Peyer's patch (tissue), 4 donors: ENCODE results near the gene AMBP. TPM values are rescaled to one million over a fixed set of nuclear protein-coding genes. Genes with fewer than 3 reads are reported as not detected.
"Not testable (repeated sequence)": the region's sequence is repeated elsewhere in the genome, so short reads cannot be mapped to it uniquely, and the experiment has no call there.

Source experiments
- DNase-seq, 3 donors: peaks; one replicate each; pipeline ENCODE4 v3.0.0-alpha.2; 2017 to 2019
- H3K27ac ChIP-seq, 4 donors: fragments of 200-600 bp; sonication (generic); one replicate each; pipeline ENCODE4 v1.5.1; 2016 to 2019
- H3K27me3 ChIP-seq, 2 donors: fragments of 200-600 bp; sonication (generic); one replicate each; pipeline ENCODE4 v1.5.1; 2019
- H3K36me3 ChIP-seq, 3 donors: fragments of 200-600 bp; sonication (generic); one replicate each; pipeline ENCODE4 v1.5.1; 2016 to 2019
- H3K4me1 ChIP-seq, 4 donors: fragments of 200-600 bp; sonication (generic); one replicate each; pipeline ENCODE4 v1.5.1; 2016 to 2019
- H3K4me3 ChIP-seq, 4 donors: fragments of 200-600 bp; sonication (generic); 1 replicate in 3 of 4; 2 replicates in 1 of 4; pipeline ENCODE4 v1.5.1; 2016 to 2019; ENCODE audit warnings: mild to moderate bottlenecking in 1 of 4
- H3K9me3 ChIP-seq, 4 donors: fragments of 200-600 bp; sonication (generic); one replicate each; pipeline ENCODE4 v1.5.1; 2016 to 2019; ENCODE audit warnings: mild to moderate bottlenecking in 1 of 4
- CTCF ChIP-seq, 6 experiments: fragments of 450-650 bp in 4 of 6; fragments of 200-600 bp in 2 of 6; sonication (generic) in 1 of 6; IDR thresholded peaks; one replicate each; pipeline ENCODE4 v1.5.1; 2017 to 2019; ENCODE audit warnings: antibody characterized with exemption in 6 of 6, mild to moderate bottlenecking in 3 of 6, moderate library complexity in 1 of 6
- POLR2A ChIP-seq, 2 donors: fragments of 450-650 bp; IDR thresholded peaks; one replicate each; pipeline ENCODE4 v1.5.1; 2017; ENCODE audit warnings: antibody characterized with exemption in 2 of 2, mild to moderate bottlenecking in 2 of 2, moderate library complexity in 2 of 2
- total RNA-seq, 4 donors: library from RNA; depleted of rRNA; stranded (reverse); fragments of >200 nt; gene quantifications; one replicate each; pipeline ENCODE4 v1.1.0, GENCODE V29; 2016

The AMBP gene
- total RNA-seq, 4 donors from 2014 or later = 4.4 TPM; not detected in 3

GRCh38 chr9:114049441-114050225 lies 28.5 kb downstream of the AMBP start:
- Histone ChIP-seq H3K9me3 (no peaks in the 10 kb centered on the region), H3K36me3 (peaks cover 0 to 14% (median 0%) of the 10 kb centered on the region in 3 donors), H3K27ac (no peak overlapping the region), H3K4me1 (no peaks in the 10 kb centered on the region), H3K27me3 (no peaks in the 10 kb centered on the region), H3K4me3 (no peak overlapping the region)
- peak in 1 of 3 donors; percentile 6 for DNase-seq
- TF ChIP-seq CTCF (IDR thresholded peaks at IDR 0.05) (no peak), POLR2A (IDR thresholded peaks at IDR 0.05) (no peak)

GRCh38 chr9:114048533-114049415 lies 29.3 kb downstream of the AMBP start:
- Histone ChIP-seq H3K4me1 (no peaks in the 10 kb centered on the region), H3K27me3 (no peaks in the 10 kb centered on the region), H3K36me3 (peaks cover 0 to 14% (median 0%) of the 10 kb centered on the region in 3 donors), H3K4me3 (no peak overlapping the region), H3K9me3 (no peaks in the 10 kb centered on the region), H3K27ac (no peak overlapping the region)
- no peak for TF ChIP-seq POLR2A (IDR thresholded peaks at IDR 0.05)
- no peak for TF ChIP-seq CTCF (IDR thresholded peaks at IDR 0.05)
- DNase-seq = peak in 1 of 3 donors; percentile 6

GRCh38 chr9:114047717-114048116 lies 30.4 kb downstream of the AMBP start:
- no peaks in the 10 kb centered on the region for H3K4me1 ChIP-seq
- DNase-seq = peak in 1 of 3 donors; percentile 13
- H3K27me3 ChIP-seq = no peaks in the 10 kb centered on the region
- H3K4me3 ChIP-seq = no peak overlapping the region
- H3K9me3 ChIP-seq = no peaks in the 10 kb centered on the region
- no peak overlapping the region for H3K27ac ChIP-seq
- H3K36me3 ChIP-seq = peaks cover 0 to 14% (median 0%) of the 10 kb centered on the region in 3 donors
- TF ChIP-seq POLR2A (IDR thresholded peaks at IDR 0.05) (no peak), CTCF (IDR thresholded peaks at IDR 0.05) (peak in 4 of 6 experiments; percentile 17 to 63 (median 60))

GRCh38 chr9:114046875-114047274 lies 31.2 kb downstream of the AMBP start:
- H3K27me3 ChIP-seq = no peaks in the 10 kb centered on the region
- H3K27ac ChIP-seq = no peak overlapping the region
- no peaks in the 10 kb centered on the region for H3K4me1 ChIP-seq
- H3K36me3 ChIP-seq = peaks cover 0 to 14% (median 0%) of the 10 kb centered on the region in 3 donors
- no peak for DNase-seq
- no peak for TF ChIP-seq POLR2A (IDR thresholded peaks at IDR 0.05)
- TF ChIP-seq CTCF (IDR thresholded peaks at IDR 0.05) = no peak
- no peaks in the 10 kb centered on the region for H3K9me3 ChIP-seq
- H3K4me3 ChIP-seq = no peak overlapping the region

GRCh38 chr9:114046237-114046755 lies 31.8 kb downstream of the AMBP start:
- no peak for TF ChIP-seq POLR2A (IDR thresholded peaks at IDR 0.05)
- no peak for TF ChIP-seq CTCF (IDR thresholded peaks at IDR 0.05)
- Histone ChIP-seq H3K4me3 (no peak overlapping the region), H3K4me1 (no peaks in the 10 kb centered on the region), H3K27ac (no peak overlapping the region), H3K36me3 (peaks cover 0 to 14% (median 0%) of the 10 kb centered on the region in 3 donors), H3K9me3 (no peaks in the 10 kb centered on the region), H3K27me3 (no peaks in the 10 kb centered on the region)
- no peak for DNase-seq

GRCh38 chr9:114043660-114044059 lies 34.4 kb downstream of the AMBP start:
- not testable (repeated sequence) for DNase-seq, H3K9me3 ChIP-seq, H3K4me3 ChIP-seq, H3K27me3 ChIP-seq, H3K27ac ChIP-seq, H3K4me1 ChIP-seq, H3K36me3 ChIP-seq
